ENCODE results near the gene MLH3.
"Not testable (repeated sequence)": the region's sequence is repeated elsewhere in the genome, so short reads cannot be mapped to it uniquely, and the experiment has no call there.

Gene MLH3

DNA sequence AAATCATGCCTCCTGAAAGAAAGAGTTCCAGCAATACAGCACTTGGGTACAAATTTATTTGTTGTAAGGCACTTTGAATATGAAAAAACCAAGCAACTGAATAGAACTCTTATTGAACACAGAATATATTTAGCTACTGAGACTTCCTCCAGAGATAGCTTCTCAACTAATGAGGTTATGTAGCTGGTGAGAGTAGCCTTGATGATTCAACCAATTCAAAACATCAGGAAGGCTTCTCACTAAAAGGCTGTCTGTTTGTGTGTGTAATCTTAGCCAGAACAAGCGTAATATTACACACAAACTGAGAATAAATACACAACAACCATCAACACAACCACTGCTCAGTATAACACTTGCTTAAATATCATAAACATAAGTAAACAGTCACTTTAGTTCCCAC lies 28.2 kb downstream of the MLH3 start:
- no peak for DNase-seq

GRCh38 chr14:75022655-75023054 lies 28.6 kb downstream of the MLH3 start:
- peak; percentile 53 for DNase-seq

- no peak for DNase-seq
Observed at GRCh38 chr14:75018694-75019093, 32.6 kb downstream of the MLH3 start.

DNA sequence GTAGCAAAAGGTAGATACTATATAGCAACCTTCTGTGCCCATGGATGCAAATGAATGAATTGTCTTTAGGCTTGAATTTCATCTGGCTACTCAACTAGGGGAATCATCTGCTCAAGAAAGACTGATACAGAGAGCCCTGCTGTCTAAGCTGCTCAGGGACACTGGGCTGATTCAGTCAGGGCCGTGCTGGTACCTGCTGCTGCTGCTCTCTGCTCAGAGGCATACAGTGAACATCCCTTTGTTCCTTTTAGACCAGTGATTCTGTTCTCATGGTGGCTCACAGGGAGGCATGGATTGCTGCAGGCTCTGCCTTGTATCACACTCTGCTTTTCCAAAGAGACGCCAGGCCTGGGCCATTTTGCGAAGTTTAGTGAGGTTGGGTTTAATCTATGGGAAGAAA lies 34.5 kb downstream of the MLH3 start:
- no peak for DNase-seq

DNA sequence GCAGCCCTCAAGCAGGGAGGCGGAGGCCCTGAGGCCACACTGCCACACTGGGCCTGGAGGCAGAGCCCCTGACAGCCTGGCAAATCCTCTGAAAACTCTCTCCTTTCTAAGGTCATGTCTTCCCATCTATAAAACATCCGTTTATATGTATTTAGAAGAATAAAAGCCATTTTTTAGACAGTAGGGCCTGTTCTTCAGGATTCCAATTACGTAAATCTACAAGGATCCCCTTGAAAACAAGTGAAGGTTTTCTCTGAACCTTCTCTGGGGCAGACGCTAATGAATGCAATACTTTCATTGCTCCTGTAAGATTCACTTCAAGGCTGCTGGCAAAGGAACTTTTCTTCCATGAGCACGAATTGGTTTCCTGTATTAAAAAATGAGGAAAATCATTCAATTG lies 35.8 kb downstream of the MLH3 start:
- DNase-seq = no peak

DNA sequence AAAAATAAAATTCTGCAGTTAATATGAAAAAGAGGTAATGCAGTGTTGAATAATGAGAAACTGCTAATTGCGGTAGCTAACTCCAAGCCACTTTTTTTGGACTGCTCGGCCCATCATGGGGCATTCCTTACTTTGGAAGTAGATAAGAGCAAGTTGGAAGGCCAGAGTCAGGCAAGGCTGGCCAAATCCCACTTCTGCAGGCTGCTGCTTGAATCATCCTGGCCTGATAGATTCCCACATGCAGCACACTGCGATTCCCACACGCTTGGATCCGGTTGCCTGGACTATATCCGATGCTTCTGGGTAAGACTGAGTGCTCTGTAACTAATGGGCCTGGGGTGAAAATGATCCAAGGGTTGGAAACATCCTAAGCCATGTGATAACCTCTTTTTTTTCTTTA lies 38.0 kb downstream of the MLH3 start:
- DNase-seq = no peak

DNA sequence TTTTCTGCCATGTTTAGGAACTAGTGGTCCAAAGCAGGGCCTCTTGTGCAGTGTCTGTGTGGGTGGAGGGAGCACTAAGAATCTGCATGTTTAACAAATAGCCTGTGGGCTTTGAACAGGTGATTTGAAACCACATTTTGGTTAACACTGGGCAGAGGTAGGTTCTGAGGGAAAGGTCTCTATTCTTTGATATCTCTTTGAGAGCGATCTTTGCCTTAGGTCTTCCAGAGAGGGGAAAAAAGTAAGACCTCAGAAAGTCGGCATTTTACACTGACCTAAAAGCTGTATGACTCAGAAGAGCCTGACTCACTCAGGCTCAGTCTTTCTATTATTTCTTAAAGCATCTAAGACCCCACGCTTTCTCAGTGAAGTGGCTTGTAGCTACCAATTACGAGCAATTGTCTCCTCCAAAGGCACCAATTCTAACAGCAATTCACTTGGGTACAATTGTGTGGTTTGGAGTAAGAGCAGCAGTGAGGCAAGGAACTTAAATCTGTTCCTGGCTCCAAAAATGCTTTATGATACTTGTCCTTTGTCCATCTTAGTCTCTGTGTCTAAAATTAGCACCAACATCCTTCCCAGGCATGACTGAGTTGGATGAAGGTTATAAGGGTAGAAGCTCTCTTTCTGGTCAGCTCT lies 39.8 kb downstream of the MLH3 start:
- no peak for DNase-seq

GRCh38 chr14:75010472-75011093 lies 40.7 kb downstream of the MLH3 start:
- DNase-seq = no peak

GRCh38 chr14:75009176-75009575 lies 42.1 kb downstream of the MLH3 start:
- DNase-seq = no peak

DNA sequence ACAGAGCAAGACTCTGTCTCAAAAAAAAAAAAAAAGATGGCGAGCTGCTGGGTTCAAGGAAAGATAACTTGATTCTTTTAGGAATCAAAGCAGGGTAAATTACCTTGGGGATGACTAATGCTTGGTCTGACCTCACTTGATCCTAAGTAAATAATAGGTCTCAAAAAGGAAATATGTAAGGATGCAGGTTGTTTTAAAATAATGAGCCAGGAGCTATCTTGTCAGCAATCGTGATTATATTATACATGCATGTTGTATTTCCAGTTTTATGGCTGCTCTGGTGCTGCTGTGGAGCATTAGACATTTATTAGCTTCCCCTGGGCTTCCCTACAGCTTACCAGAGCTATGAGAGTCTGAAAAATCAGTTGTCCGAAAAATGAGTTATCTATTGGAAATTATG lies 45.9 kb downstream of the MLH3 start:
- DNase-seq = no peak

GRCh38 chr14:75003250-75004027 lies 47.8 kb downstream of the MLH3 start:
- DNase-seq = no peak

DNA sequence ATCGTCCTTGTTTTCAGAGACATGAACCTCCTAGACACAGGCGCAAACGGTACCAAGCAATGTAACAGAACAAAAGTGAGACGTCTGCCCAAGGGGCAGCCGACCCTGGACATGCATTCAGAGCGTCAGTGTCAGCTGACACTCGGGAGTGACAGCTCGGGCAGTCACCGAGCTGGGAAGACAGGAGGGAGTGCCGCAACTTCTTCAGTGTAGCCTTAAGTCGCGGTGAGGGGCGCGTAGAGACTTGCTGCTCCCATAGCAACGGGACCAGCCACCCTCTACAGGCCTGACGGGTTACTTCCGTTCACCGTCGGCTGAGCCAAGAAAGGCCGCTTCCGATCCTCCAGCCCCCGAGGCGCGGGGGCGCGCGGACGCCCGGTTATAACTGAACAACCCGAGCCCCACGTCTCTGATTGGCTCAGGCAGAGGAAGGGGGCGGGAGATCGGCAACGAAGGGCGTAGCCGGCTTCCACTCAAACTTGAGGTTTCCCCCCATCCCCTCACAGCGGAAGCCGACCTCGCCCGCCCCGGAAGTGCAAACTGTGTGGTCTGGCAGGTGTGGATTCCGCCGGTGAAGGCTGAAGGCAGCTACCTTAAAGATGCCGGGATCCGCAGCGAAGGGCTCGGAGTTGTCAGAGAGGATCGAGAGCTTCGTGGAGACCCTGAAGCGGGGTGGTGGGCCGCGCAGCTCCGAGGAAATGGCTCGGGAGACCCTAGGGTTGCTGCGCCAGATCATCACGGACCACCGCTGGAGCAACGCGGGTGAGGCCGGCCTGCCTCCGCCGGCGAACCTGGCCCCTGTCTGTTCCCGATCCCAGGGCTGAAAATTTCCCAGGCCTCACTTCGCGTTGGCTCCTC lies 48.6 kb downstream of the MLH3 start, which contains the start of gene EIF2B2:
Gene EIF2B2 (plus strand): TSS at position 530 of the 858 bp plus-strand sequence. CDS start 70 bp downstream, at position 600.
- DNase-seq = peak; percentile 98

DNA sequence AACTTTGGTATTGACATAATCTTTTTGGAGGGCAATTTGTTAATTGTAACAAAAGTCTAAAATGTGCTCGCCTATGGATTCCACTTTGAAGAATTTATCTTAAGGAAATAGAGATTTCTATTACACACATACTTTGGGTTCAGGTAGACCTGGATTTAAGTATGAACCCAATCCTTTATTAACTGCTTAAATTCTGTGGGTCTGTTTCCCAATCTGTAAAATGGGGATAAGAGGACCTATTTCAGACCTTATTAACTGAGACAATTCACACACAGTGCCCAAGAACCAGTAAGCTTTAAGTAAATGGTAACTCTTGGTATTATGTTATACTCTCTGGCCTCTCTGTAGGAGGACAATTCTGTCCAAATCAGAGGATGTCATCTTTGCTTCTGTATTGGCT lies 49.4 kb downstream of the MLH3 start:
- DNase-seq = no peak

GRCh38 chr14:75001261-75001660 lies 50.0 kb downstream of the MLH3 start:
- no peak for DNase-seq

- not testable (repeated sequence) for DNase-seq
Observed at GRCh38 chr14:74995781-74996180, 55.5 kb downstream of the MLH3 start.

DNA sequence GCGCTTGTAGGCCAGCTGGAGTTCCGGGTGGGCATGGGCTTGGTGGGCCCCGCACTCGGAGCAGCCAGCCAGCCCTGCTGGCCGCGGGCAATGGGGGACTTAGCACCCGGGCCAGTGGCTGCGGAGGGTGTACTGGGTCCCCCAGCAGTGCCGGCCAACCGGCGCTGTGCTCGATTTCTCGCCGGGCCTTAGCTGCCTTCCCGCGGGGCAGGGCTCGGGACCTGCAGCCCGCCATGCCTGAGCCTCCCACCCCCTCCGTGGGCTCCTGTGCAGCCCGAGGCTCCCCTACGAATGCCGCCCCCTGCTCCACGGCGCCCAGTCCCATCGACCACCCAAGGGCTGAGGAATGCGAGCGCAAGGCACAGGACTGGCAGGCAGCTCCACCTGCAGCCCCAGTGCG lies 57.1 kb downstream of the MLH3 start:
- DNase-seq = not testable (repeated sequence)

- DNase-seq = peak; percentile 4
Observed at GRCh38 chr14:74988993-74989392, 62.3 kb downstream of the MLH3 start.

DNA sequence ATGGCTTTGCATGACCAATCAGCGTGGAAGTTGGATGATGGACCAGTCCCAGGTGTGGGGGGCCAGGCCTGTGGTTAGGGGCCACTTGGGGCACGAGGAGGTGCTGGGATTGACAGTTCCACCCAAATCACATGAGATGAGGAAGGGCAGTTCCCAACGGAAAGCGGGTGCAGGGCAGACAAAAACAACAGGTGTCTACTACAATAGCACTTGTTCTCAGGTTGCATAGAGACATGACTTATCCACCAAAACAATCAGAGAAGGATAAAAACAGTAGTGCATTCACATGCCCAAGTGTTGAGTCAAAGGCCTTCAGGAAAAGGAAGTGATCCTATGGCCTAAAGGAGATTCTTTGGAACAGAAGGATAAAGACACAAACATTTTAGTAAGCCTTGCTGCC lies 63.1 kb downstream of the MLH3 start:
- DNase-seq = no peak

DNA sequence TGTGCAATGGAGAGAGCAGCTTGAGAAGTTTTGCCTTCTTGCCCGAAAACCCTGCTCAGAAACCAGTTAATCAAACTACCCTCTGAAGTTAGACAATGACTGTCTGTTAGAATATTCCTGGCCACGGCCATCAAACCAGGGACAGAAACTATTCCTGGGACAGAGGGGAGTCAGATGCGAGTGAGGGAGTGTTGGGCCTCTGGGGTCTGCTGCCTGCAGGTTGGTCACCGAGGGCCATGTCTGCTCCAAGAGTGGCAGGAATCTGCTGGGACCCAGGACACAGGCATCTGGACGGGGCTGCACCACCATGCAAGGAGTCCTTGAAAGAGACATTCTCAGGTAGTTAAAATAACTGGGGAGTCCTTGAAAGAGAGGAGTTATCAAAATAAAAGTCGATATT lies 65.5 kb downstream of the MLH3 start:
- DNase-seq = no peak

DNA sequence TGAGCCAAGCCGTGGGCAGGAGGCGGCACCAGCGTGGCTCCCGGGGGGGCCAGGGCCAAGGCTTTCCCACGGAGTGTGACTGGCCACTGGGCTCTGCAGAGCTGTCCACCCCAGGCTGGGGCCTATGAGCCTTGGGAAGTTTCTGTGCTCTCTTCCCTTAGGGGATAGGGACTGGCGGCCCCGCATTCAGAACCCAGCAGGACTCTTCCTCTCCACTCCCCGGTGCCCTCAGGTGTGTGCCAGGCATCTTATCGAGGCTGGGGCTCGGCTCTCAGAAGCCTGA lies 66.3 kb downstream of the MLH3 start:
- DNase-seq = no peak

- DNase-seq = no peak
Observed at GRCh38 chr14:74984236-74985027, 66.8 kb downstream of the MLH3 start.

DNA sequence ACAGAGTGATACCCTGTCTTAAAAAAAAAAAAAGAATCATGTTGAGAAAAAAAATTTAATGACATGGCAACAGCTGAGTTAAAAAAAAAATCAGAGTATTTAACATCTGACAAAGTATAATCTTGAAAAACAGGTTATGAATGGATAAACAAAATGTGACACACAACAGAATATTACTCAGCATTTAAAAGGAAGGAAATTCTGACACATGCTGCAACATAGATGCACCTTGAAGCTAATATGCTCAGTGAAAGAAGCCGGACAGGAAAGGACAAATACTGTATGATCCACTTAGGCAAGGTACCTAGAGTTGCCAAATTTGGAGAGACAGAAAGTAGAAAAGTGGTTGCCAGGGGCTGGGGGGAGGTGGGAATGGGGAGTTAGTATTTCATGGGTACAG lies 67.9 kb downstream of the MLH3 start:
- no peak for DNase-seq

DNA sequence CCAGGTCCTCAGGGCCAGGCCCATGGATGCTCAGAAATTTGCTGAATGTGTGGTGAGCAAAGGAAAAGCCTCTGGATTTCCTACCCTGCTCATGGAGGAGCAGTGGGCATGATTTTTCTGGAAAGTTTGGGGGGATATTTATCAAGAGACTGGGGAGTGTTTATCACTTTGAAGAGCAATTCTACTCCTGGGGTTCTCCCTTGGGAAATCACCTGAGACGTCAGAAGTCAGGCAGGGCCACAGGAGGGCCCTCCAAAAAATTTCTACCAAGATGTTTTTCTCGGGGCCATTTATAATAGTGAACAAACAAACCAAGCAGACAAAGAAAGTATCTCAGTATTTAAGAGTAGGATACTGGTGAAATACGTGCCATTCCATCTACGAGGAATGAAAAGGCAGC lies 68.6 kb downstream of the MLH3 start:
- DNase-seq = no peak

All from NCI-H82 (cell line).